H9 (cell line): ENCODE results near the gene MYADM. TPM values are rescaled to one million over a fixed set of nuclear protein-coding genes. Genes with fewer than 3 reads are reported as not detected.
A peak's percentile ranks its signal among the peaks of the same experiment; 100 is the strongest.

Source experiments
- DNase-seq: peaks from one replicate; pipeline ENCODE4 v3.0.0-alpha.2; 2017
- H2AFZ ChIP-seq: one replicate; pipeline ENCODE4 v1.6.1; 2013; ENCODE audit warnings: mild to moderate bottlenecking, low read length, control low read depth, moderate library complexity
- H2AK5ac ChIP-seq: 2 replicates; pipeline ENCODE4 v1.6.1; 2013; ENCODE audit warnings: low read length, control low read depth, mixed read lengths; ENCODE audit not compliant: insufficient read length
- H2BK120ac ChIP-seq: one replicate; pipeline ENCODE4 v1.6.1; 2013; ENCODE audit warnings: low read depth, mild to moderate bottlenecking, low read length, control low read depth, inconsistent platforms; ENCODE audit not compliant: poor library complexity, severe bottlenecking
- H2BK12ac ChIP-seq: 2 replicates; pipeline ENCODE4 v1.6.1; 2013; ENCODE audit warnings: low read length, control low read depth, mixed read lengths, low read depth; ENCODE audit not compliant: insufficient read length
- H2BK15ac ChIP-seq: 2 replicates; pipeline ENCODE4 v1.6.1; 2013; ENCODE audit warnings: low read depth, low read length, control low read depth
- H2BK20ac ChIP-seq: one replicate; pipeline ENCODE4 v1.6.1; 2013; ENCODE audit warnings: low read depth, mild to moderate bottlenecking, low read length, control low read depth, inconsistent platforms; ENCODE audit not compliant: poor library complexity, severe bottlenecking
- H2BK5ac ChIP-seq: 2 replicates; pipeline ENCODE4 v1.6.1; 2013; ENCODE audit warnings: low read length, control low read depth, mixed read lengths; ENCODE audit not compliant: insufficient read length
- H3K14ac ChIP-seq: 2 replicates; pipeline ENCODE4 v1.6.1; 2013; ENCODE audit warnings: low read length, control low read depth; ENCODE audit not compliant: insufficient read depth
- H3K18ac ChIP-seq: 2 replicates; pipeline ENCODE4 v1.6.1; 2013; ENCODE audit warnings: low read depth, mild to moderate bottlenecking, mixed read lengths, low read length, control low read depth; ENCODE audit not compliant: insufficient read length
- H3K23ac ChIP-seq: 2 replicates; pipeline ENCODE4 v1.6.1; 2013; ENCODE audit warnings: low read length, control low read depth, mixed read lengths, low read depth; ENCODE audit not compliant: insufficient read length
- H3K23me2 ChIP-seq: 2 replicates; pipeline ENCODE4 v1.6.1; 2013; ENCODE audit warnings: low read depth, mild to moderate bottlenecking, mixed read lengths, low read length, control low read depth; ENCODE audit not compliant: insufficient read length, poor library complexity, severe bottlenecking
- H3K27ac ChIP-seq: 2 replicates; pipeline ENCODE4 v1.5.1; 2013; ENCODE audit warnings: low read length, control low read depth, mixed read lengths, low read depth; ENCODE audit not compliant: insufficient read length
- H3K27me3 ChIP-seq: 2 replicates; pipeline ENCODE4 v1.6.1; 2013; ENCODE audit warnings: low read length, control low read depth, inconsistent platforms; ENCODE audit not compliant: insufficient read depth
- H3K4ac ChIP-seq: 2 replicates; pipeline ENCODE4 v1.6.1; 2013; ENCODE audit warnings: low read depth, mild to moderate bottlenecking, control low read depth, inconsistent platforms, low read length, moderate library complexity
- H3K4me1 ChIP-seq: 2 replicates; pipeline ENCODE4 v1.6.1; 2013; ENCODE audit warnings: low read length, control low read depth, inconsistent platforms; ENCODE audit not compliant: insufficient read depth
- H3K4me2 ChIP-seq: 2 replicates; pipeline ENCODE4 v1.6.1; 2013; ENCODE audit warnings: low read length, control low read depth, mixed read lengths; ENCODE audit not compliant: insufficient read length, insufficient read depth
- H3K56ac ChIP-seq: 2 replicates; pipeline ENCODE4 v1.6.1; 2013; ENCODE audit warnings: low read depth, mild to moderate bottlenecking, mixed read lengths, low read length, control low read depth; ENCODE audit not compliant: insufficient read length
- H3K79me1 ChIP-seq: 2 replicates; pipeline ENCODE4 v1.6.1; 2013; ENCODE audit warnings: low read depth, mild to moderate bottlenecking, moderate library complexity, low read length, control low read depth, inconsistent platforms; ENCODE audit not compliant: insufficient read depth, poor library complexity, severe bottlenecking
- H3K79me2 ChIP-seq: 2 replicates; pipeline ENCODE4 v1.6.1; 2013; ENCODE audit warnings: low read length, control low read depth, inconsistent platforms; ENCODE audit not compliant: insufficient read depth
- H3K9ac ChIP-seq: 2 replicates; pipeline ENCODE4 v1.6.1; 2013; ENCODE audit warnings: low read length, control low read depth, mixed read lengths; ENCODE audit not compliant: insufficient read length; ENCODE audit errors: extremely low read depth
- H3K9me3 ChIP-seq: one replicate; pipeline ENCODE4 v1.6.1; 2013; ENCODE audit warnings: low read depth, low read length, inconsistent platforms; ENCODE audit not compliant: control insufficient read depth
- H3T11ph ChIP-seq: one replicate; pipeline ENCODE4 v1.6.1; 2013; ENCODE audit warnings: mild to moderate bottlenecking, low read length, control low read depth, inconsistent platforms
- H4K20me1 ChIP-seq: one replicate; pipeline ENCODE4 v1.6.1; 2013; ENCODE audit not compliant: control insufficient read depth, insufficient read length, insufficient read depth
- H4K5ac ChIP-seq: 2 replicates; pipeline ENCODE4 v1.6.1; 2013; ENCODE audit warnings: low read depth, mild to moderate bottlenecking, mixed read lengths, low read length, control low read depth; ENCODE audit not compliant: insufficient read length
- H4K8ac ChIP-seq: replicated peaks from 2 replicates; pipeline ENCODE4 v1.6.1; 2013; ENCODE audit warnings: low read length, control low read depth, mixed read lengths, low read depth; ENCODE audit not compliant: insufficient read length
- H4K91ac ChIP-seq: 2 replicates; pipeline ENCODE4 v1.6.1; 2013; ENCODE audit warnings: low read depth, mild to moderate bottlenecking, moderate library complexity, mixed read lengths, low read length, control low read depth; ENCODE audit not compliant: insufficient read length
- H3K27ac Mint-ChIP-seq, 3 experiments: 2 replicates in 2 of 3; 3 replicates in 1 of 3; pipeline ENCODE4 v1.8.0; 2020 to 2021; ENCODE audit warnings: mixed read lengths in 3 of 3, mild to moderate bottlenecking in 1 of 3, moderate library complexity in 1 of 3
- H3K27me3 Mint-ChIP-seq: 2 replicates; pipeline ENCODE4 v1.8.0; 2021; ENCODE audit warnings: low read depth, mild to moderate bottlenecking, moderate library complexity, mixed read lengths
- H3K36me3 Mint-ChIP-seq, 3 experiments: 2 replicates in 2 of 3; 3 replicates in 1 of 3; pipeline ENCODE4 v1.8.0; 2020 to 2021; ENCODE audit warnings: low read depth in 3 of 3, mixed read lengths in 3 of 3; ENCODE audit not compliant: insufficient read depth in 1 of 3
- H3K4me1 Mint-ChIP-seq, 2 experiments: 2 replicates each; pipeline ENCODE4 v1.8.0; 2020; ENCODE audit warnings: mixed read lengths in 2 of 2
- H3K4me3 Mint-ChIP-seq, 2 experiments: 2 replicates in 1 of 2; 3 replicates in 1 of 2; pipeline ENCODE4 v1.8.0; 2020 to 2021; ENCODE audit warnings: mild to moderate bottlenecking in 2 of 2, mixed read lengths in 2 of 2, moderate library complexity in 1 of 2
- H3K9me3 Mint-ChIP-seq, 2 experiments: 2 replicates in 1 of 2; 3 replicates in 1 of 2; pipeline ENCODE4 v1.8.0; 2020; ENCODE audit warnings: mild to moderate bottlenecking in 2 of 2, mixed read lengths in 2 of 2, moderate library complexity in 1 of 2
- CTCF ChIP-seq: fragments of 200-600 bp; sonication (generic); conservative IDR thresholded peaks from 3 replicates; pipeline ENCODE4 v1.8.0; 2021; ENCODE audit warnings: antibody characterized with exemption, mild to moderate bottlenecking
- WGBS: extraction: QIAGEN DNeasy Blood & Tissue Kit; methylation state at CpG from one replicate; pipeline ENCODE4 v1.1.7; 2013; ENCODE audit warnings: missing lambda C conversion rate, low lambda C conversion rate, mixed read lengths; ENCODE audit not compliant: insufficient read length; ENCODE audit errors: extremely low coverage; 5-methylcytosine and 5-hydroxymethylcytosine counted together
- total RNA-seq: library from RNA; stranded (reverse); gene quantifications from 2 replicates; pipeline ENCODE4 v1.2.1, GENCODE V29; 2021

MYADM gene
- total RNA-seq, 1 experiment from 2014 or later = 116 TPM

DNA sequence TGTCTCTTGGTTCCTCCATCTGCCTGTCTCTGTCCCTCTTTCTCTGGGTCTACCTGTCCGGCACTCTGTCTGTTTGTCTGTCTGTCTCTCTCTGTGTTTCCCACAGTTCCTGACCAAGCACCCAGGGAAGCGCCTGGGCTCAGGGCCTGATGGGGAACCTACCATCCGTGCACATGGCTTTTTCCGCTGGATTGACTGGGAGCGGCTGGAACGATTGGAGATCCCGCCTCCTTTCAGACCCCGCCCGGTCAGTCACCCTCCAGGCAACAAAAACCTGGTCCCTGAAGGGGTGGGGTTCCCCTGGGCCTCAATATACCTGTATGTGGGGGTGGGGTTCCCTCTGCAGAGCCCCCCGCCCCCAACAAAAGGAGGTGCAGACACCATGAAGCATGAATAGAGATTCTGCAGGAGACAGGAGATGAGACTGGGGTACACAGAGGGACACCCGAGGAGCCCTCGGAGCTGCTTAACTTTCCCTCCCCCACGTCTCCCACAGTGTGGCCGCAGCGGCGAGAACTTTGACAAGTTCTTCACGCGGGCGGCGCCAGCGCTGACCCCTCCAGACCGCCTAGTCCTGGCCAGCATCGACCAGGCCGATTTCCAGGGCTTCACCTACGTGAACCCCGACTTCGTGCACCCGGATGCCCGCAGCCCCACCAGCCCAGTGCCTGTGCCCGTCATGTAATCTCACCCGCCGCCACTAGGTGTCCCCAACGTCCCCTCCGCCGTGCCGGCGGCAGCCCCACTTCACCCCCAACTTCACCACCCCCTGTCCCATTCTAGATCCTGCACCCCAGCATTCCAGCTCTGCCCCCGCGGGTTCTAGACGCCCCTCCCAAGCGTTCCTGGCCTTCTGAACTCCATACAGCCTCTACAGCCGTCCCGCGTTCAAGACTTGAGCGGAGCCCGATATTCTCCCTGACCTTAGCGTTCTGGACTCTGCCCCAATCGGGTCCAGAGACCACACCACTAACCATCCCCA is 38.8 kb downstream of the MYADM start:
- Histone ChIP-seq H3K79me1 (no peaks in the 10 kb centered on the region), H3K9ac (no peak overlapping the region), H3K23ac (no peak overlapping the region), H4K5ac (no peak overlapping the region), H3K9me3 (no peaks in the 10 kb centered on the region), H2BK12ac (no peak overlapping the region), H2BK20ac (no peak overlapping the region), H3K4me1 (peaks cover 4% of the 10 kb centered on the region; the same call in 1 of the 2 replicates), H3K56ac (no peak overlapping the region), H3K79me2 (no peaks in the 10 kb centered on the region), H3T11ph (no peak overlapping the region), H2BK120ac (no peak overlapping the region), H2AK5ac (no peak overlapping the region), H2AFZ (no peak overlapping the region), H3K14ac (no peak overlapping the region), H3K18ac (no peak overlapping the region), H3K27me3 (peaks cover 3% of the 10 kb centered on the region; the same call in 1 of the 2 replicates), H4K20me1 (no peaks in the 10 kb centered on the region), H3K4ac (no peak overlapping the region), H3K27ac (no peak overlapping the region), H4K91ac (no peak overlapping the region), H3K23me2 (peaks cover 28% of the 10 kb centered on the region), H2BK15ac (no peak overlapping the region), H4K8ac (no peak overlapping the region), H3K4me2 (peak overlapping the region; percentile 95), H2BK5ac (no peak overlapping the region)
- DNase-seq = peak; percentile 73
- TF ChIP-seq CTCF = peak; percentile 91
- no CpG with 5 or more reads among the region's 48 CpGs for WGBS
- H3K4me3 Mint-ChIP-seq = peak overlapping the region; percentile 63 to 89
- peaks cover 36 to 50% of the 10 kb centered on the region in 2 experiments for H3K4me1 Mint-ChIP-seq
- H3K36me3 Mint-ChIP-seq = peaks cover 0 to 7% (median 0%) of the 10 kb centered on the region in 3 experiments; a peak in 3 of 7 replicates
- H3K27ac Mint-ChIP-seq = peak overlapping the region in 1 of 3 experiments; percentile 83; a peak in 2 of 7 replicates
- H3K27me3 Mint-ChIP-seq = peaks cover 77% of the 10 kb centered on the region
- no peaks in the 10 kb centered on the region for H3K9me3 Mint-ChIP-seq
